TTC549 (cell line): Measurements from ENCODE around the gene PIAS4.

Source experiments
- FAIRE-seq: peaks from 2 replicates; lab custom pipeline; 2012; peaks lifted over from hg19 to GRCh38; lab: Jason Lieb, UNC

PIAS4 gene

DNA sequence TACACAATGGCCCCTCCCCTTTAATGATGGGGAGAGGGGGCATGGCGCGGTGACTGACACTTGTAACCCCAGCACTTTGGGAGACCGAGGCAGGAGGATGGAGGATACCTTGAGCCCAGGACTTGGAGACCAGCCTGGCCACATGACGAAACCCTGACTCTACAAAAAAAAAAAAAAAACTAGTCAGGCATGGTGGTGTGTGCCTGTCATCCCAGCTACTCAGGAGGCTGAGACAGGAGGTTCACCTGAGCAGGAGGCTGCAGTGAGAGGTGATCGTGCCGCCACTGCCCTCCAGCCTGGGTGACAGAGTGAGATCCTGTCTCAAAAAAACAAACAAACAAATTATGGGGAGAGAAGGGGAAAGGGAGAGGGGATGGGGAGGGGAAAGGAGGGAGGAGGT, 72.9 kb downstream of the PIAS4 start:
- no peak for FAIRE-seq

DNA sequence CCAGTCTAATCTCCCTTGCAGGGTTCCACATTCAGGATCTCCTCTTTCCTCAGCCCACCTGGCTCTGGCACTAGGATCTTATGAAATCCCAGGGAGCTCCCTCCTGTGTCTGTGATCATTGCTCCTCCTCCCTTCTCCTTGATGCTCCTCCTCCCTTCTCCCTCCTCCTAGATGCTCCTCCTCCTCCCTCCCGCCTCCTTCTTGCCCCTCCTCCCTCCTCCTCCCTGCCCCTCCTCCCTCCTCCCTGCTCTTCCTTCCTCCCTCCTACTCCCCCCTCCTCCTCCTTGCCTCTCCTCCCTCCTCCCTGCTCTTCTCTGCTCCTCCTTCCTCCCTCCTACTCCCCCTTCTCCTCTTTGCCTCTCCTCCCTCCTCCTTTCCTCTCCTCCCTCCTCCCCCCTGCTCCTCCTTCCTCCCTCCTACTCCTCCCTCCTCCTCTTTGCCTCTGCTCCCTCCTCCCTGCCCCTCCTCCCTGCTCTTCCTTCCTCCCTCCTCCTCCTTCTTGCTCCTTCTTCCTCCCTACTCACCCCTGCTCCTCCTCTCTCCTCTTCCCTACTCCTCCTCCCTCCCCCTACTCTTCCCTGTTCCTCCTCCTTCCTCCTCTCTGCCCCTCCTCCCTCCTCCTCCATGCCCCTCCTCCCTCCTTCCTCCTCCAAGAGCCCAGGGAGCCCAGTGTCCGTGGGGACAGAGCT, 74.0 kb downstream of the PIAS4 start:
- no peak for FAIRE-seq

DNA sequence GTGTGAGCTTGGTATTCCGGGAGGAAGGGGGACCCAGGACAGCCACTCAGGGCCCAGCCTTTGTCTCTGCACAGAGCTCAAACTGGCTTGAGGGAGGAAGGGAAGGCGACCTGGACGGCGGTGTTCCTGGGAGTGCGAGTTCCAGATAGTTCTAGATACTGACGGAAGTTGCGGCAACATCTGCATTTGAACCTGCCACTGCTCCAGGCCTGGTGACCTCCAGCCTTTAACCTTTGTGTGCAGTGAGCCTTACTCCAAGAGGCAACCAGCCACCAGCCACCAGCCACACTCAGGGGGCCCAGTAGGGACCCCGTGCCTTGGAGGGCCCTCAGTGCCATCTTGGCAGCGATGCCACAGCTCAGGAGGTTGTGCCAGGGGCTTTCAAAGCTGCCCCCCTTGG, 74.6 kb downstream of the PIAS4 start:
- no peak for FAIRE-seq

DNA sequence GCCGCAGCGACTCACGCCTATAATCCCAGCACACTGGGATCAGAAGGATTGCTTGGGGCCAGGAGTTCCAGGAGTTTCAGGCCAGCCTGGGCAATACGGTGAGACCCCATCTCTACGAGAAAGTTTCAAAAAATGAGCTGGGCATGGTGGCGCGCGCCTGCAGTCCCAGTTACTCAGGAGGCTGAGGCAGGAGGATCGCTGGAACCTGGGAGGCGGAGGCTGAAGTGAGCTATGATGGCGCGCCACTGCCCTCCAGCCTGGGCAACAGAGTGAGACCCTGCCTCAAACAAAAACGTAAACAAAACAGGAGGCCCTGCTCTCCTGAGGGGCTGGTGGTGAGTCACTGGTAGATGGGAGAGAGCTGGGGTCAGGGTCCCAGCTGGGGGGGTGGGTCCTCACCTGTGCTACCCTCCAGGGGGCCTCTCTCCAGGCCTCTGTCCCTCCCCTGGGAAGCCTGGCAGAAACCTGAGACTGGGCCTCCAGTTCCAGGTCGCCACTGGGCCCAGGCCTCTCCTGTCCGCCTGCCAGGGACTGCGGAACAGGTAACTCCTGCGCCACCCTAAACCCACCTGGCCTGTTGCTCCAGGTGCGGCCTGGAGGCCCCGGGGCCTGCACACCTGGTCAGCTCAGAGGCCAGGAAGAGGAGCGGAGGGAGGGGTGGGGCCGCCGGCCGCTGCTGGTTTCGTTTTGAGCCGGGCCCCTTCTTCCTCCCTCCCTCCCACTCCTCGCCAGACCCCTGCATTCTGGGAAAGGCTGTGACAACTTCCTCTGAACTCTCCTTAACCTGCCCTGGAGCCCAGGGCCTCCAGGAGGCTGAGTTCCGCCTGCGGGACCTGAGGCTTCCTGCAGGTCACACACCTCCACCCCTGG, 76.4 kb downstream of the PIAS4 start:
- FAIRE-seq: no peak

DNA sequence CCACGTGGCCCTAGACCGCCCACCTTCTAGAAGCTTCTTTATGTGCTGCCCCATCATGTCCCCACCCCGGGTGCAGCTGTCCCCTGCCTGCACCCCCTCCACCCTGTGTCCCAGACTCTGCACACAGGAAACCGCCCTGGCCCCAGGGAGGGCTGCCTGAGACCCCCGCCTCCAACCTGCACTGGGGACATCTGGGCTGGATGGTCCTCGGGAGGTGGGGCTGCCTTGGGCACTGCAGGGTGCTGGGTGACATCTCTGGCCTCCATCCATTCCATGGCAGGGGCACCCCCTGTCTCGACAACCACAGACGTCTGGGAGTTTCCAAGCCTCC, 77.0 kb downstream of the PIAS4 start:
- no peak for FAIRE-seq

DNA sequence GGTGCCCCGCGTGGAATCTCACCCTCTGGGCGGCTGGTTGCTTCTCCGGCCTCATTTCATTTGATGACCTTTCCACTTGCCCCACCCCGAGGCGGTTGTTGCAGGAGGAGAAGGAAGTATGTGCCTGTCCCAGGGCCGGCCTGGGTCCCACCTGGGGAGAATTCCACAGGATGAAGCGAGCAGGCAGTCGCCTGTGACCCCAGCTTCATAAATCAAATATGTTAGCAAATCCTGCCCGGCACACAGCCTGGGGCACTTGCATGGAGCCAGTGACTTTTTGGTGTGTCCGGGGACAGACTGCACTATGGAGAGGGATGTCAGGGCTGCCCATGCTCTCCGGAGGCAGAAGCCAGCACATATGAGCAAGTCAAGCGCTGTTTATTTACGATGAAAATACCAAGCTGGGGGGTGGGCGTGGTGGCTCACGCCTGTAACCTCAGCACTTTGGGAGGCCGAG, 78.9 kb downstream of the PIAS4 start:
- FAIRE-seq: no peak

DNA sequence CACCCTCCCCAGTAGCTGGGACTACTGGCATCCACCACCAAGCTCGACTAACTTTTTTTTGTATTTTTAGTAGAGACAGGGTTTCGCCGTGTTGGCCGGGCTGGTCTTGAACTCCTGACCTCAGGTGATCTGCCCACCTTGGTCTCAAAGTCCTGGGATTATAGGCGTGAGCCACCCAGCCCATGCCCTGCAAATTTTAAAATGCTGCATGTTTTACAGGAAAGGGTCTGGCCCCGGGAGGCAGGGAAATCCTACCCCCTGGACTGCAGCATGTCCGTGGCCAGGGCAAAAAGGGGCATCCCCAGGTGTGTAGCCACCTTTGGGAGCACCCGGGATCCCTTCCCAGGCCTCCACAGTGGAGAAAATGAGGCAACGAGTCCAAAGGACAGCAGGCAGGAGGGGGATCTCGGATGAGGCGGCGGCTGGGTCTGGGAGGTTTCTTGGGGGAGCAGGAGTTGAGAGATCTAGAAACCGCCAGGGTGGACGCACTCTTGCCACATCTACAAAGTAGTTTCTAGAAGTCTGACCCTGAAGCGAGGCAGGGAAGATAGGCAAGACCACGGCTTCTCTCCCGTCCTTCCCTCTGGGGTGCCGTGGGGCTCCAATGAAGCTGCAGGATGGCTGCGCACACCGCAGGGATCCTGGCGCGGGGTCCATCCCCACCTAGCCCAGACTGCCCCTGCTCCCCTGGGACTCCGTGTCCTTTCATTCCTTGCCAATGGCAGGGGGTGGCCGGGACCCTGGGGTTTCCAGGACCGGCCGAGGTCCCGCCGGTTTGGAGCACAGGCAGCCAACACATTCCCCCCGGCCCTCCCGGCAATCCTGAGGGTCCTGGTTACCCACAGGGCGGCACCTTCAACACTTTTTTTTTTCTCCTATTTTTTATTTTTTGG, 80.5 kb downstream of the PIAS4 start:
- no peak for FAIRE-seq

DNA sequence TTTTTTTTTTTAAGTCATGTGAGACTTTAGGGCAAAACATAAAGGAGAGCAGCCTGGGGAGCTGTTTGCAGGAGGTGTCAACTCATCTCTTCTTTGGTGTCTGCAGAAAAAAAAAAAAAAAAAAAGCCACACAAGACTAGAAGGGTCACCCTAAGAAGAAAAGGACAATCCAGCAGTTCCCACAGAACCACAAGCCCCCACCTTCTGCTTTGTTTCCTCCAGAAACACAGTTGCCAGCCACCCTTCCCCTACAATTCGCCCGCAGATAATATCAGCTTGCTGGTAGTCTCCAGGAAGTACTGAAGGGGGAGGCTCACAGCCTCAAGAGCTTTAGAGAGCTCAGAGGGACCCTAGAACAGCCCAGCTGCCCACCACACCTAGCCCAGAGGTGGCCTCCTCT, 81.4 kb downstream of the PIAS4 start:
- no peak for FAIRE-seq
